HG03159 (cell line): Measurements from ENCODE around the gene CUL5.

Experiments
- ATAC-seq: cut with Tn5 transposase; IDR thresholded peaks from one replicate; pipeline ENCODE4 v1.9.1; 2021; ENCODE audit warnings: mild to moderate bottlenecking, moderate library complexity; ENCODE audit not compliant: unreplicated experiment

Gene CUL5

GRCh38 chr11:108008656-108009496, at the start of gene CUL5:
CUL5 (plus strand) TSS chr11:108008898; CDS start chr11:108009349, 451 bp downstream.
- ATAC-seq: peak; percentile 86

- ATAC-seq: no peak
Observed at GRCh38 chr11:107961480-107961879, 47.2 kb upstream of the CUL5 start.

- no peak for ATAC-seq
Observed at GRCh38 chr11:107962181-107962580, 46.5 kb upstream of the CUL5 start.

DNA sequence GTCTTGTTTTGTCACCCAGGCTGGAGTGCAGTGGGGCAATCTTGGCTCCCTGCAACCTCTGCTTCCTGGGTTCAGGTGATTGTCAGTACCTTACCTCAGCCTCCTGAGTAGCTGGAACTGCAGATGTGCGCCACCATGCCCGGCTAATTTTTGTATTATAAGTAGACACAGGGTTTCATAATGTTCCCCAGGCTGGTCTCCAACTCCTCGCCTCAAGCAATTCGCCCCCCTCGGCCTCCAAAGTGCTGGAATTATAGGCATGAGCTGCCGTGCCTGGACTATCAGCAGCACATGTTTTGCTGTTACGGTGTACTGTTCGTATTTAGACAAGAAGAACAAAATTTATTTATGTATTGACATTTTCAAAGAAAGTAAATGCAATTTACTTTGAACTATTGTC, 45.6 kb upstream of the CUL5 start:
- ATAC-seq: no peak

GRCh38 chr11:107969219-107969618, 39.5 kb upstream of the CUL5 start:
- no peak for ATAC-seq

DNA sequence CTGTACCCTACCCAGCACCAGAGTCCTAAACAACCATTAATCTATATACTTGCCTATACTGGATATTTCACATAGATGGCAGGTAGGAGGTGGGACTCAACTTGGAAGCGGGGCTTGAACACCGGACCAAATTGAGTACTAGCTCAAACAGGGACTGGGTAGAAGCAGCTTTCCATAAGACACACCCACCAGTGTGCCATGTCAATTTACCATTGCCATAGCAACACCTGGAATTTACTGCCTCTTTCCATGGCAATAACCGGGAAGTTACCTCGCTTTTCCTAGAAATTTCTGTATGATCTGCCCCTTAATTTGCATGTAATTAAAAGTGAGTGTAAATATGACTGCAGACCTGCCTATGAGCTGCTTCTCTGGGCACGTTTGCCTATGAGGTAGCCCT, 38.6 kb upstream of the CUL5 start:
- ATAC-seq: no peak

DNA sequence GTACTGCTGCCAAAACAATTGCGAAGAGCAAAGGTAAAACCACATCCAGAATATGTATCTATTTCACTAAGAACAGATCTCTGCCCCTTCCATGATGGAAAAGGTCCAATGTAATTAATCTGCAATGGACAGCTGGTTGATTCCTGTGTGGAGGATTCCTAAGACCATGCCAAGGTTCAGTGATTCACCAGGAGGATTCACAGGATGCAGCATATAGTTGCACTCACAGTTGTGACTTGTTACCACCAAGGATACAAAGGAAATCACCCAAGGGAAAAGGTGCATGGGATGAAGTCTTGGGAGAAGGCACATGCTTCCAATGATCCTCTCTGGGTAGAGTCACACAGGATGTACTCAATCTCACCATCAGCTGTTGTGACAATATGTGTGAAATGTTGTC, 35.1 kb upstream of the CUL5 start:
- no peak for ATAC-seq

- no peak for ATAC-seq
Observed at GRCh38 chr11:107988397-107989158, 20.1 kb upstream of the CUL5 start.

DNA sequence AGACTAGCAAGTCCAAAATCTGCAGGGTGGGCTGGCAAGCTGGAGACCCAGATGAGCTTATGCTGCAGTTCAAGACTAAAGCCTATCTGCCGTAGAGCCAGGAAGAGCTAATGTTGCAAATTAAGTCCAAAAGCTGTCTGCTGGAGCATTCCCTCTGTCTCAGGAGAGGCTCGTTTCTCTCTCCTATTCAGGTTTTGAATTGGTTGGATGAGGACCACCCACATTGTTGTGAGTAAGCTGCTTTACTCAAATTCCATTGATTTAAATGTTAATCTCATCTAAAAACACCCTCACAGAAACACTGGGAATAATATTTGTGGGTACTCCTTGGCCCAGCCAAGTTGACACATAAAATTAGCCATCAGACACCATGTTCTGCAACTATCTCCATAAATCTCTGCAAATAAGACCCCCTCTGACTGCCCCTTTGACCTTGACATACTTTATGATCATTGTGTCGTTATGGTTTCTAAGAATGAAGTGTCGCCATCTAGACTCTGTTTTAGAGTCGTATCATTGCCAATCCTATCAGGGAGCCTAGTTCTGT, 16.8 kb upstream of the CUL5 start:
- no peak for ATAC-seq

DNA sequence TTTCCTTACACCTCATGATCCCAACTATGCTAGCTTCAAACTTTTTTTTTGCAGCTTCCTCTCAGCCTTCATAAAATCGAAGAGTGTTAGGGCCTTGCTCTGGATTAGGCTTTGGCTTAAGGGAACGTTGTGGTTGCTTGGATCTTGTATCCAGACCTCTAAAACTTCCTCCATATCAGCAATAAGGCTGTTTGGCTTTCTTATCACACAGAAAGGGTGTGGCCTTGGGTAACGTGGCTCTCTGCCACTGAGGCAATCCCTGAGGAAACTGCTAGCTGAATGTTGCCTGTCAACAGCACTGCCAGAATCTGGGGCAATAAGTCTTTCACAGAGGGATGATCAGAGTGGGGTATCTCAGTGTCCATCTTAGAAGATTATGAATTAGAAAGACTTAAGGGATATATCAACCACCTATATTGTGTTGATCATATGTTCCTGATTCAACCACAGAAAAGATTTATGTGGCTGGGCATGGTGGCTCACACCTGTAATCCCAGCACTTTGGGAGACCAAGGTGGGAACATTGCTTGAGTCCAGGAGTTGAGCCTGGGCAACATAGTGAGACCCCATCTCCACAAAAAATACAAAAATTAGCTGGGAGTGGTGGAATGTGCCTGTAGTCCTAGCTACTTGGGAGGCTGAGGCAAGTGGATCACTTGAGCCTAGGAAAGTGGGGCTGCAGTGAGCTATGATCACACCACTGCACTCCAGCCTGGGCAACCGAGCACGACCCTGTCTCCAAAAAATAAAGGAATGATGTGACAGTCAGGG, 12.5 kb upstream of the CUL5 start:
- no peak for ATAC-seq

DNA sequence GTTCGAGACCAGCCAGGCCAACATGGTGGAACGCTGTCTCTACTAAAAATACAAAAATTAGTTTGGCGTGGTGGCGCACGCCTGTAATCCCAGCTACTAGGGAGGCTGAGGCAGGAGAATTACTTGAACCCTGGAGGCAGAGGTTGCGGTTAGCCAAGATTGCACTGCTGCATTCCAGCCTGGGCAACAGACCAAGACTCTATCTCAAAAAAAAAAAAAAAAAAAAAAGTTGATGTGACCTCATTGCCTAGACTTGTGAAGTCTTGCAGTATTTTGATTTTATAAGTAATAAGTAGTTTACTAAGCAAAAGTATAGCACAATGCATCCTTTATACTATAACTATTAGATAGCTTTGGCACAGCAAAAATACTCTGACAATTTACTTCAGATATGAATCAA, 9.9 kb upstream of the CUL5 start:
- ATAC-seq: no peak

- ATAC-seq: peak; percentile 97
Observed at GRCh38 chr11:107999759-108000455, 8.8 kb upstream of the CUL5 start.

DNA sequence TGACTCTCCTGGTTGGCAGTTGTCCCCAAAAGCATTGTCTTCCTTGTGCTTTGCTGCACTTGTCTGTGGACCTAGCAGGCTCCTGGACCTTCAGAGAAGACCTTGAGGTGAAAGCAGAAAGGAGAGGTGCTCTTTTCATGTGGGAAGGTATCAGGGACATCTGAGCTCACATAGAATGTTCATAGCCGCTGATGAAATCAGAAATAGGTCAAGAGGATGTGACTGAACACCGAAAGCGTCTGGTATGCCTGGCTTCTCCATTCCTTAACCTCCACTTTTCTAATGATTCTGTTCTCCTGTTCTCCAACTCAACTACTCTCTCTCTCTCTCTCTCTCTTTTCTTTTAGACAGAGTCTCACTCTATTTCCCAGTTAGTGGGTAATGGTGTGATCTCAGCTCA, 6.2 kb upstream of the CUL5 start:
- ATAC-seq: no peak

DNA sequence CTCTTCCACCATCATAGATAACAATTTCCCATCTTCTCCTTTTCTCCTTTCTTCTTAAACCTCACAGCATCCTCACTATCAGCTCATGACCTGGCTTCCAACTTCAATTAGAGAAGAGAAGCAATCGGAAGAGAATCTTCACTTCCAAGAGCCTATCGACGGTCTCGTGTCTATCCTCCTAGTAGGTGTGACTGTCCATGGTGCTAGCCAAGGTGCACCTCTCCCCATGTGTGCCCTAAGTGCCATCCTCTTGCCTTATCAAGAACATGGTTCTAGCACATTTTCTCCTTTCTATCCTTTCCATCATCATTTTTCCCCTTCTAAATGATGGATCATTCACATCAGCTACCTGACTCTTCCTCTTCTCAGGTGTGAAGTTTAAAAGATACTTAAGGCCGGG, 5.1 kb upstream of the CUL5 start:
- ATAC-seq: no peak

GRCh38 chr11:108007819-108008218, 879 bp upstream of the CUL5 start:
- no peak for ATAC-seq

DNA sequence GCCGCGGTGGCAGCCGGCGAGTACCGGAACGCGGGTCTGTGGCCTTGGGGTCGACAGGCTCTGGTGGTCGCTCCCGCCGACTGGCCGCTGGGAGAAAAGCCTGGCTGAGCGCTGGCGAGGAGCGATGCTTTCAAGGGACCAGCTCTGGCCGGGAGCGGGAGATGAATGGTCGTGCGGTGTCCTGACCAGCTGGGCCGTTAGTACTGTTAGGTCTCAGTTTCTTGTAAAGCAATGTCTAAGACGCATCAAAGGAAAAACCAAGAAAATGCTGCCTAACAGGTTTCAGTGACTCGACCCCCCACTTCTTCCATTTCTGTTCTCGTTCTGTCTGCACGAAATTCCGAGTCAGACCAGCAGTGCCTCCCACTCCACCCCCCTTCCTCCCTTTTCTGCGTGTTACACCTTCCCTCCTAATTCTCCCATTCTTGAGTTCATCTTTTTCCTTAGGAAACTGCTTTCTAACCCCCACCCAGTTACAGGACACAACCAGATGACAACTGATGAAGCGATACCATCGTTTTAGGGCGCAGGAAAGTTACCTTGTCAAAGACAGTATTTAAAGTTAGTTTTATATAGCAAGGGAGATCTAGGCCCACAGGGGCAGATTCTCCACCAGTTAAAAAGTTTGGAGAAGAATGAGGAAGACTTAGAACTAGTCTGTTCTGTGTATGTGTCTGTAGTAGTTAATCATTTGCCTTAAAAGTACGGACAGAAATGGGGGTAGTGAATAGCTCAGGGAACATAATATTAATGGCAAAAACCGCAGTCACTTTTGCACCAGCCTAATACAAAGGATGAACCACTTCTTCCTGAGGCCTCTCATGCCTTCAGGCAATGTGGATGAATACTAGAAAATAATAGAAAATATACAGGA, 1.0 kb downstream of the CUL5 start:
- no peak for ATAC-seq

DNA sequence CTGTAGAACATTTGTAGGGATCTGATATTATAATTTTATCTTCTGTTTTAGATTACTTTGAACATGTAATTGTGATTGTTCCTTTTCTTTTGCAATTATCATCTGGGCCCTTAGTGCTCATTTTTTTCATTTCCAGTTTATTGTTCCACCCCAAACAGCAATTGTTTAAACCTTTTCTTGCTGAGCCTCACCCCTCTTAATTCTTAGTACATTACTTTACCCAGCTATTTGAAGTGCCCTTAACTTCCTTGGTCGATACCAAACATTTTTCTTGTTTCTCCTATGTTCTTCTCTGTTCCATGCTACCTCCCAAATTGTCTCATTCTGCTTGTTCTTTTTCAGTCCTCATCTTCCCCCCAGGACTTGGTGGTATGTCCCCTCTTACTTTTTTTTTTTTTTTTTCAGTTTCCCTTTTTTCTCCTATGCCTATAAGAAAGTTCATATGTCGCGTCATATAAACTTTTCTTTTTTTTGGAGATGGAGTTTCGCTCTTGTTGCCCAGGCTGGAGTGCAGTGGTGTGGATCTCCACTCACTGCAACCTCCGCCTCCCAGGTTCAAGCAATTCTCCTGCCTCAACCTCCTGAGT, 3.5 kb downstream of the CUL5 start:
- ATAC-seq: no peak

DNA sequence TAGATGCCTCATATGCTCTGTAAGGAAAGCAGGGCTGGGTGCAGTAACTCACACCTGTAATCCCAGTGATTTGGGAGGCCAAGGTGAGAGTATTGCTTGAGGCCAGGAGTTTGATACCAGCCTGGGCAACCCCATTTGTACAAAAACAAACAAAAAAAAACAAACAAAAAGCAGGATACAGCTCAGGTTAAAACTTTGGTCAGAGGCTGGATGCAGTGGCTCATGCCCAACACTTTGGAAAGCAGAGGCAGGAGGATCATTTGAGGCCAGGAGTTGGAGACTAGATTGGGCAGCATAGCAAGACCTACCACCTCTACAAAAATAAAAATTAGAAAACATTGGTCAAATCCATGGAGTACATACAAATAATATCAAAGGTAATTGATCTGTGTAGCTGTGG, 7.9 kb downstream of the CUL5 start:
- ATAC-seq: no peak

- ATAC-seq: no peak
Observed at GRCh38 chr11:108018708-108019107, 10.0 kb downstream of the CUL5 start.
